Renal pelvis (tissue), 4 donors: Measurements from ENCODE around the gene KARS1. TPM values are rescaled to one million over a fixed set of nuclear protein-coding genes. Genes with fewer than 3 reads are reported as not detected.
"Not testable (repeated sequence)": the region's sequence is repeated elsewhere in the genome, so short reads cannot be mapped to it uniquely, and the experiment has no call there.

Experiments
- DNase-seq: peaks from one replicate; pipeline ENCODE4 v3.0.0-alpha.2; 2013
- polyA plus RNA-seq, 3 donors: library from polyadenylated mRNA; unstranded; fragments of 120-200 nt; gene quantifications; one replicate each; pipeline ENCODE4 v1.2.1, GENCODE V29; 2013; ENCODE audit not compliant: insufficient read length in 3 of 3

The KARS1 gene
- polyA plus RNA-seq, 3 donors: 126 to 140 (median 137) TPM

DNA sequence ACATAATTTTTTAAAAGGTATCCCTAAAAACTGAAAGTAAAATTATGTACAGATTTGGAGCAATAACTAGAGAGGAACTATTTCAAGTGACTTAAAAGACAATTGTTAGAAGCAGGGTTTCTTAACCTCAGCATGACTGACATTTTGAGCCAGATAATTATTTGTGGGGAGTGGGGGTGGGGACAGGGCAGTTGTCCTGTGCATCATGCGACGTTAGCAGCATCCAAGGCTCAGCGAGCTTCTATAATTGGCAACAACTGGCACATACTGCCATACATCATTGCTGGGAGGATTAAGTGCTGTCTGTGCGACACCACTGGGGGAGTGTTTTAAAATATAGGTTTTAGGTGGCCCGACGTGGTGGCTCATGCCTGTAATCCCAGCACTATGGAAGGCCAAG is 54.2 kb downstream of the KARS1 start:
- DNase-seq: no peak

DNA sequence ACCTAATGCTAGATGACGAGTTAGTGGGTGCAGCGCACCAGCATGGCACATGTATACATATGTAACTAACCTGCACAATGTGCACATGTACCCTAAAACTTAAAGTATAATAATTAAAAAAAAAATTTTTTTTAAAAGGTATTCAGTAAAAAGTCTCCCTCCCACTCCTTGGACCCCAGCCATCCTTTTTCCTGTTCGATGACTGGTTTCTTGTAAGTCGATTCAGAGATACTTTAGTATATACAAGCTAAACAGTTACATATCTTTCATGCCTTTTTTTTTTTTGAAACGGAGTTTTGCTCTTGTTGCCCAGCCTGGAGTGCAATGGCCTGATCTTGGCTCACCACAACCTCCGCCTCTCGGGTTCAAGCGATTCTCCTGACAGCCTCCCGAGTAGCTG is 55.5 kb downstream of the KARS1 start:
- DNase-seq: not testable (repeated sequence)

GRCh38 chr16:75590920-75591843 is 56.3 kb downstream of the KARS1 start:
- peak; percentile 5 for DNase-seq

DNA sequence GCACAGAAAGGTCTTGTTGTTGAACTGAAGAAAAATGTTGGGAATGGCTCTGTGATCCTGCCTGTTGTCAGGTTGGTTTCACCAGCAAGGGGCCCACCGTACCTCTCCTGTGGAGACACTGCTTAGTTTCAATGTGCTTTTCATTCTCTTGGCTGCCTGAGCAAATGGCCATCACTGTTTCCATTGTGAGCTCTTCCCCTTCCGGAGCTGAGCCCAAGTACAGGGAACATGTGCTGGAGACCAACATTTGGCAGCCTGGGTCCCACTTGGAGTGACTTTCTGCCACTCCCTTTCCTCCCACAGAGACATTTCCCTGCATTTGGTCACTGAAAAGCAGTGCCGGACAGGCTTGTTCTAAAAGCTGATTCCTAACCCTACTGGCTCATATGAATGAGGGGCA is 58.2 kb downstream of the KARS1 start:
- no peak for DNase-seq

DNA sequence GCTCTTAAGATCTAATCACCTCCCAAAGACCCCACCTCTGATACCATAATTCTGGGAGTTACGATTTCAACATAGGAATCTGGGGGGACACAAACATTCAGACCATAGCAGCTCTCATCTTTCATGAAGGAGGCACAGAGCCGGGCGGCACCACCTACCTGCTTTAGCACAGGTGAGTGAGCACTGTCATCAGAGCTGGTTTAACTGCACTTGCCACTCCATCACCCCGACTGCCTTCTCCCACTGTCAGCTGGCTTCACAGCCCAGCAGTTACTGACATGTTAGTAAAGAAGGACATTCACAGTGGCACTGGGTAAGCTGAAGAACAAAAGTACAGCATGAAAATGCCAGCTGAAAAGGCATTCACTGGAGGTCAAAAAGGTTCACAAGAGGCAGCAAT is 58.7 kb downstream of the KARS1 start:
- no peak for DNase-seq

GRCh38 chr16:75584108-75584507 is 63.4 kb downstream of the KARS1 start:
- DNase-seq: no peak

- DNase-seq: no peak
Observed at GRCh38 chr16:75579281-75579834, 68.1 kb downstream of the KARS1 start.

- DNase-seq: no peak
Observed at GRCh38 chr16:75578725-75579124, 68.7 kb downstream of the KARS1 start.

- no peak for DNase-seq
Observed at GRCh38 chr16:75578212-75578611, 69.3 kb downstream of the KARS1 start.

Other genes with a start within 250 kb of the KARS1 start
- 100 to 1,000 TPM; 148 to 189 (median 174) TPM for gene CFDP1, start 214.2 kb downstream of the KARS1 start, polyA plus RNA-seq
- 10 to 100 TPM; 29.2 to 54.7 (median 43.1) TPM for gene TMEM170A, start 183.0 kb downstream of the KARS1 start, polyA plus RNA-seq
- gene CHST6, start 152.2 kb downstream of the KARS1 start, polyA plus RNA-seq: 1 to 10 TPM; 1.1 to 1.2 (median 1.2) TPM
- gene CHST5, start 111.6 kb downstream of the KARS1 start, polyA plus RNA-seq: 1 to 10 TPM in 2 of 3 donors, under 1 TPM in 1; 0.47 to 1.3 (median 1.3) TPM
- gene TMEM231, start 91.4 kb downstream of the KARS1 start, polyA plus RNA-seq: 10 to 100 TPM; 19.8 to 23.4 (median 21.3) TPM
- gene GABARAPL2, start 81.3 kb downstream of the KARS1 start, polyA plus RNA-seq: 100 to 1,000 TPM; 156 to 174 (median 170) TPM
- 10 to 100 TPM; 38.9 to 66.6 (median 57.7) TPM for gene ADAT1, start 24.4 kb downstream of the KARS1 start, polyA plus RNA-seq
- gene TERF2IP, start 108 bp upstream of the KARS1 start, polyA plus RNA-seq: 10 to 100 TPM; 70.9 to 84.0 (median 77.3) TPM
- gene CPHXL2, start 29.3 kb upstream of the KARS1 start, polyA plus RNA-seq: under 1 TPM in 1 of 3 donors, not detected in 2; 0.22 TPM
- under 1 TPM in 2 of 3 donors, not detected in 1; 0.21 to 0.28 TPM for gene DUXB, start 53.8 kb upstream of the KARS1 start, polyA plus RNA-seq
- gene CPHXL, start 78.8 kb upstream of the KARS1 start, polyA plus RNA-seq: not detected